ENCODE measurements around the gene SCEL. TPM values are rescaled to one million over a fixed set of nuclear protein-coding genes. Genes with fewer than 3 reads are reported as not detected.

Gene SCEL
- total and polyA plus RNA-seq, 2 of the 8 experiments (the other 6 are each of a cell fraction or from before 2014, with no cell fraction given) = not detected

DNA sequence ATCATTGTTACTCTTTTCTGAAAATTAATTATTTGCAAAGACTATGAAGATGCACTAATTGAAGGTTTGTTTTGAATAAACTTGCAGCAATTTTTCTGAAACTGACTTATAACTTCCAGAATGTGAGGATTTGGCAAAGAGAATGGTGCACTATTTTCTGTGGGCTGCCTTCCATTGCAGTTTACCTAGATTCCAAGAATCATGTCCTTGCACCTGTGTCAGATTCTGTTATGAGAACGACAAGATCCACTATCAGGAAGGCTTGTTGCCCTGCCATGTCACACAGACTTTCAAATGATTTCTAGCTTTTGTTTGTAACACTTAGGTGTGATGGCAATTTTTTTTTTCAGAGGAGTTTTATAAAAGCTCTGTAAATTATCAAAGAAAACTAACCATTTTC, 156.4 kb downstream of the SCEL start (continued):
- TF ChIP-seq, protein P1, sequence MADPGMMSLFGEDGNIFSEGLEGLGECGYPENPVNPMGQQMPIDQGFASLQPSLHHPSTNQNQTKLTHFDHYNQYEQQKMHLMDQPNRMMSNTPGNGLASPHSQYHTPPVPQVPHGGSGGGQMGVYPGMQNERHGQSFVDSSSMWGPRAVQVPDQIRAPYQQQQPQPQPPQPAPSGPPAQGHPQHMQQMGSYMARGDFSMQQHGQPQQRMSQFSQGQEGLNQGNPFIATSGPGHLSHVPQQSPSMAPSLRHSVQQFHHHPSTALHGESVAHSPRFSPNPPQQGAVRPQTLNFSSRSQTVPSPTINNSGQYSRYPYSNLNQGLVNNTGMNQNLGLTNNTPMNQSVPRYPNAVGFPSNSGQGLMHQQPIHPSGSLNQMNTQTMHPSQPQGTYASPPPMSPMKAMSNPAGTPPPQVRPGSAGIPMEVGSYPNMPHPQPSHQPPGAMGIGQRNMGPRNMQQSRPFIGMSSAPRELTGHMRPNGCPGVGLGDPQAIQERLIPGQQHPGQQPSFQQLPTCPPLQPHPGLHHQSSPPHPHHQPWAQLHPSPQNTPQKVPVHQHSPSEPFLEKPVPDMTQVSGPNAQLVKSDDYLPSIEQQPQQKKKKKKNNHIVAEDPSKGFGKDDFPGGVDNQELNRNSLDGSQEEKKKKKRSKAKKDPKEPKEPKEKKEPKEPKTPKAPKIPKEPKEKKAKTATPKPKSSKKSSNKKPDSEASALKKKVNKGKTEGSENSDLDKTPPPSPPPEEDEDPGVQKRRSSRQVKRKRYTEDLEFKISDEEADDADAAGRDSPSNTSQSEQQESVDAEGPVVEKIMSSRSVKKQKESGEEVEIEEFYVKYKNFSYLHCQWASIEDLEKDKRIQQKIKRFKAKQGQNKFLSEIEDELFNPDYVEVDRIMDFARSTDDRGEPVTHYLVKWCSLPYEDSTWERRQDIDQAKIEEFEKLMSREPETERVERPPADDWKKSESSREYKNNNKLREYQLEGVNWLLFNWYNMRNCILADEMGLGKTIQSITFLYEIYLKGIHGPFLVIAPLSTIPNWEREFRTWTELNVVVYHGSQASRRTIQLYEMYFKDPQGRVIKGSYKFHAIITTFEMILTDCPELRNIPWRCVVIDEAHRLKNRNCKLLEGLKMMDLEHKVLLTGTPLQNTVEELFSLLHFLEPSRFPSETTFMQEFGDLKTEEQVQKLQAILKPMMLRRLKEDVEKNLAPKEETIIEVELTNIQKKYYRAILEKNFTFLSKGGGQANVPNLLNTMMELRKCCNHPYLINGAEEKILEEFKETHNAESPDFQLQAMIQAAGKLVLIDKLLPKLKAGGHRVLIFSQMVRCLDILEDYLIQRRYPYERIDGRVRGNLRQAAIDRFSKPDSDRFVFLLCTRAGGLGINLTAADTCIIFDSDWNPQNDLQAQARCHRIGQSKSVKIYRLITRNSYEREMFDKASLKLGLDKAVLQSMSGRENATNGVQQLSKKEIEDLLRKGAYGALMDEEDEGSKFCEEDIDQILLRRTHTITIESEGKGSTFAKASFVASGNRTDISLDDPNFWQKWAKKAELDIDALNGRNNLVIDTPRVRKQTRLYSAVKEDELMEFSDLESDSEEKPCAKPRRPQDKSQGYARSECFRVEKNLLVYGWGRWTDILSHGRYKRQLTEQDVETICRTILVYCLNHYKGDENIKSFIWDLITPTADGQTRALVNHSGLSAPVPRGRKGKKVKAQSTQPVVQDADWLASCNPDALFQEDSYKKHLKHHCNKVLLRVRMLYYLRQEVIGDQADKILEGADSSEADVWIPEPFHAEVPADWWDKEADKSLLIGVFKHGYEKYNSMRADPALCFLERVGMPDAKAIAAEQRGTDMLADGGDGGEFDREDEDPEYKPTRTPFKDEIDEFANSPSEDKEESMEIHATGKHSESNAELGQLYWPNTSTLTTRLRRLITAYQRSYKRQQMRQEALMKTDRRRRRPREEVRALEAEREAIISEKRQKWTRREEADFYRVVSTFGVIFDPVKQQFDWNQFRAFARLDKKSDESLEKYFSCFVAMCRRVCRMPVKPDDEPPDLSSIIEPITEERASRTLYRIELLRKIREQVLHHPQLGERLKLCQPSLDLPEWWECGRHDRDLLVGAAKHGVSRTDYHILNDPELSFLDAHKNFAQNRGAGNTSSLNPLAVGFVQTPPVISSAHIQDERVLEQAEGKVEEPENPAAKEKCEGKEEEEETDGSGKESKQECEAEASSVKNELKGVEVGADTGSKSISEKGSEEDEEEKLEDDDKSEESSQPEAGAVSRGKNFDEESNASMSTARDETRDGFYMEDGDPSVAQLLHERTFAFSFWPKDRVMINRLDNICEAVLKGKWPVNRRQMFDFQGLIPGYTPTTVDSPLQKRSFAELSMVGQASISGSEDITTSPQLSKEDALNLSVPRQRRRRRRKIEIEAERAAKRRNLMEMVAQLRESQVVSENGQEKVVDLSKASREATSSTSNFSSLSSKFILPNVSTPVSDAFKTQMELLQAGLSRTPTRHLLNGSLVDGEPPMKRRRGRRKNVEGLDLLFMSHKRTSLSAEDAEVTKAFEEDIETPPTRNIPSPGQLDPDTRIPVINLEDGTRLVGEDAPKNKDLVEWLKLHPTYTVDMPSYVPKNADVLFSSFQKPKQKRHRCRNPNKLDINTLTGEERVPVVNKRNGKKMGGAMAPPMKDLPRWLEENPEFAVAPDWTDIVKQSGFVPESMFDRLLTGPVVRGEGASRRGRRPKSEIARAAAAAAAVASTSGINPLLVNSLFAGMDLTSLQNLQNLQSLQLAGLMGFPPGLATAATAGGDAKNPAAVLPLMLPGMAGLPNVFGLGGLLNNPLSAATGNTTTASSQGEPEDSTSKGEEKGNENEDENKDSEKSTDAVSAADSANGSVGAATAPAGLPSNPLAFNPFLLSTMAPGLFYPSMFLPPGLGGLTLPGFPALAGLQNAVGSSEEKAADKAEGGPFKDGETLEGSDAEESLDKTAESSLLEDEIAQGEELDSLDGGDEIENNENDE (IDR thresholded peaks at IDR 0.05; ENCODE audit: insufficient replicate concordance, low read length) = no peak
- TF ChIP-seq CEBPB (IDR thresholded peaks at IDR 0.05; ENCODE audit: low read depth, low read length) (no peak), EZH2 (IDR thresholded peaks at IDR 0.05; ENCODE audit: low read depth, low read length, severe bottlenecking) (no peak), RXRA (IDR thresholded peaks at IDR 0.05; ENCODE audit: insufficient read depth, low read depth, low read length) (no peak), YY1 (IDR thresholded peaks at IDR 0.05; ENCODE audit: low read depth, low read length) (no peak), SAP30 (IDR thresholded peaks at IDR 0.05; ENCODE audit: insufficient read depth, insufficient replicate concordance, low read length) (no peak)
